AG04450 (cell line): ENCODE measurements around the gene CAV1. TPM values are rescaled to one million over a fixed set of nuclear protein-coding genes. Genes with fewer than 3 reads are reported as not detected.

Experiments used
- CTCF ChIA-PET: fragments of 300-600, 350-600 bp; formaldehyde crosslinking; extraction: SDS; loops from one replicate; lab custom pipeline; 2022; ENCODE audit warnings: antibody characterized with exemption, inconsistent platforms; lab: Charles Lee
- POLR2A ChIA-PET: fragments of 350-600 bp; formaldehyde crosslinking; extraction: SDS; loops from one replicate; lab custom pipeline; 2021; ENCODE audit warnings: antibody characterized with exemption, inconsistent platforms; lab: Yijun Ruan, JAX
- DNase-seq: peaks from one replicate; pipeline ENCODE4 v3.0.0-alpha.2; 2011; ENCODE audit warnings: low read depth, low spot score
- H3K27ac ChIP-seq: one replicate; pipeline ENCODE4 v1.5.1; 2012; ENCODE audit warnings: low read depth, low read length, control low read depth
- H3K27me3 ChIP-seq: one replicate; pipeline ENCODE4 v1.6.0; 2012; ENCODE audit warnings: low read length; ENCODE audit not compliant: control insufficient read depth, insufficient read depth
- H3K4me3 ChIP-seq: 2 replicates; pipeline ENCODE4 v1.5.1; 2011; ENCODE audit warnings: mild to moderate bottlenecking, low read depth, low read length, control low read depth
- H3K9me3 ChIP-seq: 2 replicates; pipeline ENCODE4 v1.5.1; 2012; ENCODE audit warnings: low read length; ENCODE audit not compliant: control insufficient read depth, insufficient read depth
- CTCF ChIP-seq: IDR thresholded peaks from 2 replicates; pipeline ENCODE4 v1.5.1; 2011; ENCODE audit warnings: low read depth, low read length, control low read depth, inconsistent platforms
- polyA plus RNA-seq: library from polyadenylated mRNA; depleted of rRNA; stranded (reverse); fragments of >200 nt; gene quantifications from 2 replicates; pipeline ENCODE4 v1.2.3, GENCODE V29; 2011

Gene CAV1
- polyA plus RNA-seq, 1 experiment: 1,209 TPM

- POLR2A ChIA-PET: interaction anchor here (0.7 kb wide), 1 partner anchor 9 kb away, joined by 3 read pairs; no protein-coding TSS in a partner anchor
- H3K9me3 ChIP-seq: no peaks in the 10 kb centered on the region
- no peak overlapping the region for H3K4me3 ChIP-seq
- CTCF ChIA-PET: interaction anchor here (1.7 kb wide), 1 partner anchor 296 kb away, joined by 11 read pairs; no protein-coding TSS in a partner anchor
- DNase-seq: no peak
- no peak for TF ChIP-seq CTCF
- H3K27me3 ChIP-seq: no peaks in the 10 kb centered on the region
- no peak overlapping the region for H3K27ac ChIP-seq
These were observed 29.6 kb downstream of the CAV1 start for GRCh38 chr7:116554436-116554835.

- TF ChIP-seq CTCF: no peak
- Histone ChIP-seq H3K9me3 (no peaks in the 10 kb centered on the region), H3K27ac (no peak overlapping the region), H3K4me3 (no peak overlapping the region), H3K27me3 (no peaks in the 10 kb centered on the region)
- DNase-seq: no peak
- CTCF ChIA-PET: interaction anchor here (0.9 to 1.7 kb wide), 2 partner anchors 296 to 375 kb away, joined by 3 to 11 read pairs; no protein-coding TSS in a partner anchor
- POLR2A ChIA-PET: interaction anchor here (0.7 kb wide), 1 partner anchor 9 kb away, joined by 4 read pairs; no protein-coding TSS in a partner anchor
These were observed 30.1 kb downstream of the CAV1 start for GRCh38 chr7:116554911-116555310.

- TF ChIP-seq CTCF: no peak
- no peak for DNase-seq
- H3K27ac ChIP-seq: no peak overlapping the region
- H3K27me3 ChIP-seq: no peaks in the 10 kb centered on the region
- no peak overlapping the region for H3K4me3 ChIP-seq
- no peaks in the 10 kb centered on the region for H3K9me3 ChIP-seq
- ChIA-PET POLR2A (interaction anchor here (1.6 kb wide), 1 partner anchor 10 kb away, joined by 6 read pairs; no protein-coding TSS in a partner anchor), CTCF (interaction anchor here (0.7 kb wide), 1 partner anchor 299 kb away, joined by 3 read pairs; no protein-coding TSS in a partner anchor)
These were observed 32.3 kb downstream of the CAV1 start for GRCh38 chr7:116557066-116557585.

- no peak overlapping the region for H3K27ac ChIP-seq
- no peak for TF ChIP-seq CTCF
- no peak for DNase-seq
- ChIA-PET POLR2A (interaction anchor here (1.6 kb wide), 1 partner anchor 11 kb away, joined by 6 read pairs; no protein-coding TSS in a partner anchor), CTCF (no interaction called here)
- no peaks in the 10 kb centered on the region for H3K9me3 ChIP-seq
- H3K27me3 ChIP-seq: no peaks in the 10 kb centered on the region
- H3K4me3 ChIP-seq: no peak overlapping the region
These were observed 33.1 kb downstream of the CAV1 start for GRCh38 chr7:116557901-116558300.
